B cell (primary cell): ENCODE measurements around the gene DNHD1. TPM values are rescaled to one million over a fixed set of nuclear protein-coding genes. Genes with fewer than 3 reads are reported as not detected.

Experiments used
- ATAC-seq: fragments of 200-7000 bp; cut with Tn5 transposase; one replicate; pipeline ENCODE4 v1.10.0; 2021; ENCODE audit warnings: low read depth, mild to moderate bottlenecking, moderate number of reproducible peaks, moderate library complexity
- CTCF ChIA-PET: fragments of 350-600 bp; sonication (Branson Sonifier 250); formaldehyde crosslinking; loops from one replicate; lab custom pipeline; 2021; ENCODE audit warnings: antibody characterized with exemption, inconsistent platforms; lab: Charles Lee
- POLR2A ChIA-PET: fragments of 350-600 bp; sonication (Branson Sonifier 250); formaldehyde crosslinking; loops from one replicate; lab custom pipeline; 2021; ENCODE audit warnings: antibody characterized with exemption; lab: Charles Lee
- DNase-seq: peaks from one replicate; pipeline ENCODE4 v3.0.0; 2013
- H2AFZ ChIP-seq: 2 replicates; pipeline ENCODE4 v1.6.1; 2012; ENCODE audit warnings: mild to moderate bottlenecking, low read depth, low read length; ENCODE audit not compliant: insufficient read depth, poor library complexity, severe bottlenecking
- H3K27ac ChIP-seq, 2 donors: 1 replicate in 1 of 2; 2 replicates in 1 of 2; pipeline ENCODE4 v1.5.1; 2012 to 2013; ENCODE audit warnings: low read length in 2 of 2, mild to moderate bottlenecking in 2 of 2, moderate library complexity in 1 of 2
- H3K27me3 ChIP-seq, 4 experiments: fragments of 200-600 bp in 1 of 4; sonication (generic) in 1 of 4; replicated peaks in 1 of 4; 1 replicate in 2 of 4; 2 replicates in 2 of 4; pipeline versions ENCODE4 v1.6.1 to v1.7.0; 2013 to 2016; ENCODE audit warnings: low read length in 3 of 4, mild to moderate bottlenecking in 2 of 4, mixed read lengths in 1 of 4, moderate library complexity in 1 of 4; ENCODE audit not compliant: insufficient read depth in 4 of 4, control insufficient read depth in 3 of 4; ENCODE audit errors: control extremely low read depth in 1 of 4
- H3K36me3 ChIP-seq, 2 experiments: replicated peaks in 1 of 2; 1 replicate in 1 of 2; 2 replicates in 1 of 2; pipeline versions ENCODE4 v1.6.1 to v1.7.1; 2013; ENCODE audit warnings: low read length in 1 of 2; ENCODE audit not compliant: insufficient read depth in 2 of 2, control insufficient read depth in 1 of 2; ENCODE audit errors: control extremely low read depth in 1 of 2, extremely low read depth in 1 of 2
- H3K4me1 ChIP-seq, 2 donors: fragments of 200-600 bp in 1 of 2; sonication (generic) in 1 of 2; 1 replicate in 1 of 2; 2 replicates in 1 of 2; pipeline versions ENCODE4 v1.5.1 to v1.6.1; 2013 to 2017; ENCODE audit warnings: low read length in 2 of 2; ENCODE audit not compliant: control insufficient read depth in 2 of 2, insufficient read depth in 2 of 2
- H3K4me2 ChIP-seq: replicated peaks from 2 replicates; pipeline ENCODE3; 2012; ENCODE audit warnings: mild to moderate bottlenecking, low read depth, low read length; ENCODE audit not compliant: poor library complexity, severe bottlenecking
- H3K4me3 ChIP-seq, 5 experiments: fragments of 200-600 bp in 1 of 5; sonication (generic) in 1 of 5; 1 replicate in 3 of 5; 2 replicates in 2 of 5; pipeline versions ENCODE4 v1.5.1 to v1.7.0; 2011 to 2016; ENCODE audit warnings: low read length in 4 of 5, mild to moderate bottlenecking in 4 of 5, low read depth in 2 of 5, control low read depth in 1 of 5, moderate library complexity in 1 of 5; ENCODE audit not compliant: insufficient read depth in 1 of 5; ENCODE audit errors: control extremely low read depth in 1 of 5, extremely low read depth in 1 of 5
- H3K79me2 ChIP-seq: fragments of 200-600 bp; sonication (generic); one replicate; pipeline ENCODE4 v1.6.0; 2016; ENCODE audit warnings: low read length; ENCODE audit not compliant: control insufficient read depth, insufficient read depth
- H3K9ac ChIP-seq: fragments of 200-600 bp; sonication (generic); 2 replicates; pipeline ENCODE4 v1.6.1; 2017; ENCODE audit warnings: mild to moderate bottlenecking, low read length, moderate library complexity
- H3K9me3 ChIP-seq, 3 donors: one replicate each; pipeline versions ENCODE4 v1.6.1 to v1.7.1; 2013; ENCODE audit warnings: low read length in 2 of 3; ENCODE audit not compliant: control insufficient read depth in 2 of 3, insufficient read depth in 1 of 3; ENCODE audit errors: control extremely low read depth in 1 of 3
- H4K20me1 ChIP-seq: 2 replicates; pipeline ENCODE4 v1.6.0; 2012; ENCODE audit warnings: mild to moderate bottlenecking, low read length; ENCODE audit not compliant: insufficient read depth, control insufficient read depth, poor library complexity, severe bottlenecking
- H3K27ac Mint-ChIP-seq: one replicate; pipeline ENCODE4 v1.8.0; 2021; ENCODE audit warnings: mixed read lengths
- H3K27me3 Mint-ChIP-seq: one replicate; pipeline ENCODE4 v1.8.0; 2021; ENCODE audit warnings: mixed read lengths
- H3K4me1 Mint-ChIP-seq: one replicate; pipeline ENCODE4 v1.8.0; 2021; ENCODE audit warnings: mixed read lengths
- H3K4me3 Mint-ChIP-seq: one replicate; pipeline ENCODE4 v1.8.0; 2021; ENCODE audit warnings: mixed read lengths
- H3K9me3 Mint-ChIP-seq: one replicate; pipeline ENCODE4 v1.8.0; 2022; ENCODE audit warnings: mixed read lengths; ENCODE audit not compliant: insufficient read depth
- EZH2 ChIP-seq: IDR thresholded peaks from 2 replicates; pipeline ENCODE4 v1.6.1; 2012; ENCODE audit warnings: borderline replicate concordance, low read depth, mild to moderate bottlenecking, moderate library complexity, low read length; ENCODE audit not compliant: insufficient read depth, poor library complexity, severe bottlenecking
- WGBS: methylation state at CpG from one replicate; pipeline ENCODE4 v1.1.5; 2013; ENCODE audit warnings: missing lambda C conversion rate; ENCODE audit not compliant: insufficient coverage; 5-methylcytosine and 5-hydroxymethylcytosine counted together
- intact Hi-C: fragments of 100-400 bp; cut with micrococcal nuclease; formaldehyde crosslinking; loops from one replicate; pipeline ENCODE4 v1.10.0; 2022
- polyA plus RNA-seq: library from polyadenylated mRNA; depleted of rRNA; stranded (reverse); fragments of >200 nt; gene quantifications from 2 replicates; pipeline ENCODE4 v1.2.3, GENCODE V29; 2012
- total RNA-seq, 2 donors: library from RNA; stranded (reverse); fragments of 120-200 nt in 1 of 2; gene quantifications; 1 replicate in 1 of 2; 2 replicates in 1 of 2; pipeline versions ENCODE4 v1.2.3 to v1.2.4, GENCODE V29; 2013 to 2022
- TF ChIP-seq, protein P1 (sequence below): fragments of 200-600 bp; IDR thresholded peaks from one replicate; pipeline ENCODE4 v1.8.0; 2022; ENCODE audit warnings: antibody characterized with exemption, mild to moderate bottlenecking

The DNHD1 gene
- total and polyA plus RNA-seq, 2 donors (not counting 1 experiment from before 2014, with no cell fraction given): 53.9 to 58.2 TPM

DNA sequence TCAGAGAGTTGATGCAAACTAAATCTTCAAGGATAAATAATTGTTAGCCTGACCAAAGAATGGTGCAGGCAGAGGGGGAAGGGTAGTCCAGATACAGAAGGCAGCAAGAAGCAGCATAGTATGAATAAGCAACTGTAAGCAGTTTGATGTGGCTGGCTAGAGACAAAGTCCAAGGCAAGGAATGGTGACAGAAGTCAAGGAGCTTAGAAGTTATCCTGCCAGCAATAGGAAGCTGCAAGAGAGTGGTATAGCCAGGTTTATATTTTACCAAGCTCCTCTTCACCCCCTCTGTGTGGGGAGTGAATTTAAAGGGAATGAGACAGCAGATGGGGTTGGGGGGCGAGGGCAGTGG lies 38.0 kb upstream of the DNHD1 start:
- H2AFZ ChIP-seq: no peak overlapping the region
- H3K27me3 Mint-ChIP-seq: no peaks in the 10 kb centered on the region
- intact Hi-C loops: no loop called here

DNA sequence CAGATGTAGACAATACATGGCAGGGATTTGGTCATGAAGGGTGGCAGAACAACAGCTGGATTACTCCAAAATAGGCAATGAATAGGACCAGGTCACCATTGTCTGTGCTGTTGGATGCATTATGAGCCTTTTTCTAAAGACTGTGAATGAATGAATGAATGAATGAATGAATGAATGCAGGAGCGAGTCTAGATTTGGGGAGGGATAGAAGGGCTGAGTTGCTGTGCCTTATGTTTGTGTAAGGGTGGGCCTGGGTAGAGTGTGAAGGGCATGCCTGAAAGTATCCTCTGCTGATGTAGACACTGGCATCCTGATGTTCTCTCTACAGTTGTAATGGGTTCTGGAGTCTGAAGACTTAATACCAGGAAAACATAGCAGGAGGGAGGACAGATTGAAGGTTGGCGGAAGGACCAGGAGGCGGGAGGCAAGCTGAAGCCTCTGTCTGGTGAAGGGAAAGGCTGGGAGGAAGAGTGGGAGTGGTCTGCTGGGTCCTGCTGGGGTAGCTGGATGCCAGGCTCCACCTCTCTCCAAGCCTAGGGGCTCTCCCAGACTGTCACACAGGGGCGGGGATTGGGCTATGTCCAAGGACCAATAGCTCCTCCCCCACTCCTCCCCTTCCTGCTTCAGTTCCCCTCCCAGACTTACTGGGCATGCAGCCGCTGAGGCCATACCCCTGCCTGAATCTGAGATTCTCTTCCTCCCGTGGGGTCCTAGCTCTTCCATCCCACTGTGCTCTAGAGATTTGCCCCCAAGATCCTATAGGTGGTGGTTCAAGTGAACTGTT lies 28.2 kb upstream of the DNHD1 start:
- CTCF ChIA-PET: interaction anchor here (1.4 to 1.7 kb wide), 3 partner anchors 21 to 90 kb away, joined by 3 to 5 read pairs (median 4); no protein-coding TSS in a partner anchor
- no peaks in the 10 kb centered on the region for H3K27me3 Mint-ChIP-seq
- no peak overlapping the region for H3K4me3 Mint-ChIP-seq
- H3K4me2 ChIP-seq: no peak overlapping the region
- no peaks in the 10 kb centered on the region for H3K79me2 ChIP-seq
- H3K4me3 ChIP-seq: no peak overlapping the region
- peaks cover 14% of the 10 kb centered on the region for H3K4me1 Mint-ChIP-seq
- H3K36me3 ChIP-seq: peaks cover 0 to 3% of the 10 kb centered on the region in 2 experiments
- intact Hi-C loops: no loop called here
- H3K9me3 Mint-ChIP-seq: no peaks in the 10 kb centered on the region
- H2AFZ ChIP-seq: no peak overlapping the region
- H3K9me3 ChIP-seq: no peaks in the 10 kb centered on the region
- H4K20me1 ChIP-seq: no peaks in the 10 kb centered on the region
- H3K4me1 ChIP-seq: peaks cover 8 to 12% of the 10 kb centered on the region in 2 donors
- POLR2A ChIA-PET: no interaction called here
- no peak for TF ChIP-seq EZH2
- TF ChIP-seq, protein P1, sequence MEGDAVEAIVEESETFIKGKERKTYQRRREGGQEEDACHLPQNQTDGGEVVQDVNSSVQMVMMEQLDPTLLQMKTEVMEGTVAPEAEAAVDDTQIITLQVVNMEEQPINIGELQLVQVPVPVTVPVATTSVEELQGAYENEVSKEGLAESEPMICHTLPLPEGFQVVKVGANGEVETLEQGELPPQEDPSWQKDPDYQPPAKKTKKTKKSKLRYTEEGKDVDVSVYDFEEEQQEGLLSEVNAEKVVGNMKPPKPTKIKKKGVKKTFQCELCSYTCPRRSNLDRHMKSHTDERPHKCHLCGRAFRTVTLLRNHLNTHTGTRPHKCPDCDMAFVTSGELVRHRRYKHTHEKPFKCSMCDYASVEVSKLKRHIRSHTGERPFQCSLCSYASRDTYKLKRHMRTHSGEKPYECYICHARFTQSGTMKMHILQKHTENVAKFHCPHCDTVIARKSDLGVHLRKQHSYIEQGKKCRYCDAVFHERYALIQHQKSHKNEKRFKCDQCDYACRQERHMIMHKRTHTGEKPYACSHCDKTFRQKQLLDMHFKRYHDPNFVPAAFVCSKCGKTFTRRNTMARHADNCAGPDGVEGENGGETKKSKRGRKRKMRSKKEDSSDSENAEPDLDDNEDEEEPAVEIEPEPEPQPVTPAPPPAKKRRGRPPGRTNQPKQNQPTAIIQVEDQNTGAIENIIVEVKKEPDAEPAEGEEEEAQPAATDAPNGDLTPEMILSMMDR: no peak
- no peak overlapping the region for H3K27ac ChIP-seq
- H3K27ac Mint-ChIP-seq: no peak overlapping the region
- no peak overlapping the region for H3K9ac ChIP-seq
- no peak for ATAC-seq
- no peak for DNase-seq
- H3K27me3 ChIP-seq: peaks cover 0 to 5% (median 0%) of the 10 kb centered on the region in 4 experiments
- WGBS: 41% methylated on average over 4 of the region's 6 CpGs

More for the DNA sequence above, 38.0 kb upstream of the DNHD1 start:
- H3K27ac ChIP-seq: no peak overlapping the region
- no peak overlapping the region for H3K9ac ChIP-seq
- H3K4me2 ChIP-seq: no peak overlapping the region
- ChIA-PET CTCF (interaction anchor here (1.0 to 1.5 kb wide), 2 partner anchors 15 to 81 kb away, joined by 3 to 6 read pairs; no protein-coding TSS in a partner anchor), POLR2A (no interaction called here)
- no peaks in the 10 kb centered on the region for H4K20me1 ChIP-seq
- DNase-seq (no peak), ATAC-seq (no peak)
- H3K27me3 ChIP-seq: no peaks in the 10 kb centered on the region
- Mint-ChIP-seq H3K4me3 (no peak overlapping the region), H3K9me3 (no peaks in the 10 kb centered on the region), H3K27ac (no peak overlapping the region), H3K4me1 (no peaks in the 10 kb centered on the region)
- TF ChIP-seq EZH2: no peak
- TF ChIP-seq, protein P1: no peak
- H3K79me2 ChIP-seq: no peaks in the 10 kb centered on the region
- no peak overlapping the region for H3K4me3 ChIP-seq
- H3K9me3 ChIP-seq: no peaks in the 10 kb centered on the region
- H3K4me1 ChIP-seq: no peaks in the 10 kb centered on the region
- no CpG with 5 or more reads among the region's 1 CpG for WGBS
- H3K36me3 ChIP-seq: peaks cover 0 to 14% of the 10 kb centered on the region in 2 experiments
